HG03097 (cell line): Measurements from ENCODE around the gene GPRC5C.

Experiments
- ATAC-seq: cut with Tn5 transposase; IDR thresholded peaks from one replicate; pipeline ENCODE4 v1.9.1; 2021; ENCODE audit not compliant: unreplicated experiment, low FRiP score

GPRC5C gene

GRCh38 chr17:74451557-74451956, 19.7 kb downstream of the GPRC5C start:
- no peak for ATAC-seq

- ATAC-seq: no peak
These were observed 20.3 kb downstream of the GPRC5C start for GRCh38 chr17:74452033-74452840.

GRCh38 chr17:74452841-74453661, 21.2 kb downstream of the GPRC5C start:
- ATAC-seq: no peak

- peak; percentile 24 for ATAC-seq
These were observed 21.8 kb downstream of the GPRC5C start for GRCh38 chr17:74453665-74454196.

GRCh38 chr17:74454197-74455024, 22.5 kb downstream of the GPRC5C start:
- ATAC-seq: peak; percentile 68

GRCh38 chr17:74455025-74455545, 23.2 kb downstream of the GPRC5C start:
- no peak for ATAC-seq

- no peak for ATAC-seq
These were observed 23.9 kb downstream of the GPRC5C start for GRCh38 chr17:74455821-74456220.

- ATAC-seq: no peak
These were observed 25.4 kb downstream of the GPRC5C start for GRCh38 chr17:74457146-74457819.

- no peak for ATAC-seq
These were observed 25.9 kb downstream of the GPRC5C start for GRCh38 chr17:74457820-74458166.

GRCh38 chr17:74458835-74459234, 26.9 kb downstream of the GPRC5C start:
- no peak for ATAC-seq

GRCh38 chr17:74459622-74460021, 27.7 kb downstream of the GPRC5C start:
- no peak for ATAC-seq

GRCh38 chr17:74460241-74460640, 28.4 kb downstream of the GPRC5C start:
- ATAC-seq: no peak

- no peak for ATAC-seq
These were observed 29.1 kb downstream of the GPRC5C start for GRCh38 chr17:74460996-74461395.

GRCh38 chr17:74461611-74462010, 29.7 kb downstream of the GPRC5C start:
- no peak for ATAC-seq

GRCh38 chr17:74464730-74465377, 33.0 kb downstream of the GPRC5C start:
- ATAC-seq: no peak

GRCh38 chr17:74465378-74466110, 33.7 kb downstream of the GPRC5C start:
- no peak for ATAC-seq

GRCh38 chr17:74466111-74466827, 34.4 kb downstream of the GPRC5C start, which contains the start of gene CD300A:
TSS of gene CD300A (plus strand) at chr17:74466634. CDS start at chr17:74466704, 70 bp downstream.
- ATAC-seq: no peak

- no peak for ATAC-seq
These were observed 34.9 kb downstream of the GPRC5C start for GRCh38 chr17:74466828-74467184.
